Posterior vena cava (tissue), 2 donors: Measurements from ENCODE around the gene IRAK3. TPM values are rescaled to one million over a fixed set of nuclear protein-coding genes. Genes with fewer than 3 reads are reported as not detected.
A peak's percentile ranks its signal among the peaks of the same experiment; 100 is the strongest.
"Not testable (repeated sequence)": the region's sequence is repeated elsewhere in the genome, so short reads cannot be mapped to it uniquely, and the experiment has no call there.

Experiments
- DNase-seq: peaks from one replicate; pipeline ENCODE4 v3.0.0-alpha.2; 2020; ENCODE audit warnings: low spot score
- intact Hi-C, 2 donors: fragments of 100-400 bp; cut with DNase I; formaldehyde crosslinking; loops; one replicate each; pipeline versions ENCODE4 v1.14.1 to v1.14.2; 2022 to 2023
- total RNA-seq, 2 donors: library from RNA; stranded (reverse); fragmentation: NEBNext Ultra II Directional; extraction: Animal tissue kit (Norgen Biotek cat#: 25700); gene quantifications; one replicate each; pipeline ENCODE4 v1.2.1, GENCODE V29; 2021
- donor health status: DM: yes; HTN: yes; CAD: no.
- donor health status: DM: yes; HTN: yes; CAD: no.

Gene IRAK3
- total RNA-seq, 2 donors from 2014 or later: 24.3 to 32.9 TPM

DNA sequence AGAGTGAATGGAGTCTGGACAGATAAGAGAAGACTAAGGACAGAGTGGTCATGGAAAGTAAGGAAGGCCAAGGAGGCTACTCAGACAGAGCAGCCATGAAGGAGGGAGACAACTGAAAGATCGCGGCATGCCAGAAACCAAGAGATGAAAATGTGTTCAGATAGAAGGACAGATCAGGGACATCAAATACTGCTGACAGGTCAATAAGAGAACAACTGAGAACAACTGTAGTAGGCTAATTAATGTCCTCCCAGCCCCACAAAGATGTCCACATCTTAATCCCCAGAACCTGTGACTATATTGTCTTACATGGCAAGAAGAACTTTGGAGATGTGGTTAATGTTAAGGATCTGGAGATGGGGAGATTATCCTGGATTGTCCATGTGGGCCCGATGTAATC, 98.3 kb downstream of the IRAK3 start:
- no peak for DNase-seq
- intact Hi-C loops: no loop called here

DNA sequence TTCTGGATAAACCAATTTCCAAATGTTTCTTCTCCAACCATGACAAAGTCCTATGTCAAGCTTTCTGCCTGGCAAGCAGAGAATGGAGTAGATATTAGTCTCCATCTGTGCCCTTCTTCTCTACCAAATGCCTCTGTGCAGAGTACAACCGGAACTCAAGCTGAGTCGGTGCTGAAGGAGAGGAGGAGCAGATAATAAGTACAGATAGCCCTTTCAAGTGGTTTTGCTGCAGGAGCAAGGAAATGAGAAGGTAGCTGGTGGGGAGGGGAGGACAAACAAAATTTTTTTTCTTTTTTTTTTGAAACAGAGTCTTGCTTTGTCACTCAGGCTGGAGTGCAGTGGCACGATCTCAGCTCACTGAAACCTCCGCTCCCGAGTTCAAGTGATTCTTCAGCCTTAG, 99.1 kb downstream of the IRAK3 start:
- no peak for DNase-seq
- intact Hi-C loops: no loop called here

DNA sequence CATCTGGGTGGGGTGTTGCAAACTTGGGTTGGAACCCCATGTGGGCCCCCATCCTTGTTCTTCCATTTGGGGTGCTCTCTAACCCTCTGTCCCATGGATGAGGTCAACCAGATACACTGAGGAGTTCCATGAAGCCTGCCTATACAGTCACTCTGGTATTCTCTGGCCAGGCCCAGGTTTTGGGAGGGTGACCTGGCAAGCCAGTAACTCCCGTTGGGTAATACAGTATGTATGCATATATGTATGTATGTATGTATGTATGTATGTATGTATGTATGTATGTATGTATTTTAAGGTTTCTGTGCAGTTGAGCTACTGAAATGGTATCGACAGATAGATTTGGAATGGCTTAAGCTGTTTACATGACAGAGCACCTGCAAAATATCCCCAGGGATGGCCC, 100.5 kb downstream of the IRAK3 start:
- intact Hi-C loops: no loop called here
- no peak for DNase-seq

DNA sequence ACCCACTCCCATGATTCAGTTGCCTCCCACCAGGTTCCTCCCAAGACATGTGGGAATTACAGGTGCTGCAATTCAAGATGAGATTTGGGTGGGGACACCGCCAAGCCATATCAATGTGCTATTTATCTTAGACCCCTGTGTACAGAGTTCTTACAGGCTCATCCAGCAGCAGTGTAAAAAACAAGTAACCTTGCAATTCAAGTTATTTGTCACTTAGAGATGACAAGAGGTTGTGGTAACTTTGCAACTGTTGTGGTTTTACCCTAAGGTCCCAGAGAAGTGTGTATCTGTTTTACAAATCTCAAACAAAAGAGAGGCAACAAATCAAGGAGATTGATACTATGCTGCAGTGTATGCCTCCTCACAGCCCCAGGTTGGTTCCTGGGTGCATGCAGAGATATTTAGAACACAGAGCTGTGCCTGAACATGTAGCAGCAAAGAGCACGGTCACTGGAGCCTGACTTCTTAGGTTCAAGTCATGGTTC, 101.7 kb downstream of the IRAK3 start:
- intact Hi-C loops: no loop called here
- no peak for DNase-seq

DNA sequence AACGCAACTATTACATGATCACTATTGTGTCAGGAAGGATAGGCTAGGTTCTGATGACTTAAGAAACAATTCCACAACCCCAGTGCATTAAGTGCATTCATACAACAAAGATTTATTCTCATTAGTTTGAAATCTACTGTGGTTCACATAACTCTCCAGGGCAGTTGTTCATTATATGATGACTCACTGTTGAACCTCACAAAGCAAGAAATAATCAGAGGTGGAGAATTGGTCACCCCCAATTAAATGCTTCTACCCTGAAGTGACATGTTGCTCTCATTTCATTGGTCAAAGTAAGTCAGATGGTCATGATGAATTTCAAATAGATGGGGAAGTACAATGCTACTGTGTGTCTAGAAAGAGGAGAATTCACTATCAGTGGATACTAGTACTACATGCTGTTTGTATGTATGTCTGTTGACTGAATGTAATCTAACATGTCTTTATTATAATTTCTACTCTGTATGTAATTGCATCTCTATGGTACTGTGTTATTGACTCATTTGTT, 107.2 kb downstream of the IRAK3 start:
- no peak for DNase-seq
- intact Hi-C loops: no loop called here

DNA sequence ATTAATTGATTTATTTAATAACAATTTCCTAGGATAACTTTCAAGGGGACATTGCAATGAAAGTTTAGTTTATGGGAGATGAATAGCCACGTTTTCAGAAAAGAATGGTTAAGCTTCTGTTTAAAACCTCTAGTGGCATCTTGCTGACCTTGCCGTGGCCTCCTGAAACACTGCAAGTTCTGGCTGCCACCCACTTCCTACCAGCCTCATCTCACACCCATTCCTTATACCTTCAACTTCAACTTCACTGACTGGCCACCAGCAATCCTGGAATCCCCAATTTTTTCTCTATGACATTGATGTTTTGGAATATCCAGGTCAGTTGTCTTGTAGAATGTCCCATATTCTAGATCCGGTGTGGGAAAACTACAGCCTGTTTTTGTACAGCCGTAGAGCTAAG, 108.1 kb downstream of the IRAK3 start:
- no peak for DNase-seq
- intact Hi-C loops: no loop called here

DNA sequence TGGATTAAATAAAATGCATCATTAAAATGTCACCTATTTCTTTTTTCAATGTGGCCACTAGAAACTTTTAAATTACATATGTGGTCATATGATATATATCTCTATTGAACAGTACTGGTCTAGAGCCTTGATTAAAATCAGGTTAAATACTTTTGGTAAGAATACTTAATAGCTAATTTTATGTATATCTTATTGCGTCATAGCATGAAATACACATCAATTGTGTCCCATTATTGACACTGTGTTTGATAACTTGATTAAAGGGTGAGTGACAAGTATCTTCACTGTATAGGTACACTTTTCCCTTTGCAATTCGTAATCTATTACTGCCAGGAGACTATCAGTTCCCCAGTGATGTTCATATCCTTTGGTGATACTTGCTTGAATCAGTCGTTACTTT, 108.9 kb downstream of the IRAK3 start:
- DNase-seq: no peak
- intact Hi-C loops: no loop called here

DNA sequence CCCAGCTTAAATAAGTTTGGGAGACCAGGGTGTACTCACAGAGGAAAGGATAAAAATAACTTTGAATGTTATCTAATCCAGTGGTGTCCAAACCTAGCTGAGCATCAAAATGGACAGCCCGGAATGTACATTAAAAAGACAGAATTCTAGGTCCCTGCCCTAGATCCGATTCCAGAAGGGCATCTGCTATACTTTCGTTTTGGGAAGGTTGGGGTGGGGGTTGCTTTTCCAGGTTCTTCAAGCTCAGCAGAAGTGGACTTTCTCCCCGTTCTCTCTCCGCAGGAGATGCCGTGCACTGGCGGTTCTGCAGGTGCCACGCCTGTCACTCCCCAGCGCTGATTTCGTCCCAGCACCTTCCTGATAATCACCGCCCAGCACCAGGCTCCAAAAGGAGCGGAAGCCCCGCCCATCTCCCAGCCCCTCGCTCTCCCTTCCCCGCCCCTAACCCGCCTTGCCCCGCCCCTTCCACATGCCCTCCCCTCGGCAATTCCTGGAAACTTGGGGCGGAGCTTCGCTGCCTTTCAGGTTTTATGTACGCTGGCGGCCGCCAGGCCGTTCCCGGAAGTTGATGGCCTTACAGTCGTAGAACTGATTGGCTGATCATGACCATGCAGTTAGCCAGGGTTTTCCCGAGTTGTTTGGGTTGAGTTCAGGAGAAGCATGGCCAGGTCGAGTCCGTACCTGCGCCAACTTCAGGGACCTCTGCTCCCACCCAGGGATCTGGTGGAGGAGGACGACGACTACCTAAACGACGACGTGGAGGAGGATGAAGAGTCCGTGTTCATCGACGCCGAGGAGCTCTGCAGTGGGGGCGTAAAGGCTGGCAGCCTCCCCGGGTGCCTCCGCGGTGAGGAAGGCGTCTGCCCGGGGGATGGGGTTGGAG, 113.2 kb downstream of the IRAK3 start, which contains the start of gene HELB:
Gene HELB (plus strand): TSS at position 550 of the 883 bp plus-strand sequence. CDS start 111 bp downstream, at position 661.
- intact Hi-C loops: no loop called here
- peak; percentile 99 for DNase-seq

DNA sequence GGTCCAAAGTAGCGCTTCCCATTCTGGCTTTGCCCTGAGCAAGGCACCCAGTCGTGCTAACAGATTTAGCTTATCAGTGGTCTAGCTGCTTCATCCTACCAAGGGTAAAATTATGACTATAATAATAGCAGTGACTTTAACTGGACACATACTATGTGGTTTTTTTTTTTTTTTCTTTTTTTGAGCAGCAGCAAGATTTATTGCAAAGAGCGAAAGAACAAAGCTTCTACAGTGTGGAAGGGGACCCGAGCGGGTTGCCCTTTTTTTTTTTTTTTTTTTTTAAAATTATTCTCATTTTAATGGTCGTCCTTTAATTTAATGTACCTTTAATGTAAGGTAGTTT, 113.8 kb downstream of the IRAK3 start:
- intact Hi-C loops: no loop called here
- no peak for DNase-seq

DNA sequence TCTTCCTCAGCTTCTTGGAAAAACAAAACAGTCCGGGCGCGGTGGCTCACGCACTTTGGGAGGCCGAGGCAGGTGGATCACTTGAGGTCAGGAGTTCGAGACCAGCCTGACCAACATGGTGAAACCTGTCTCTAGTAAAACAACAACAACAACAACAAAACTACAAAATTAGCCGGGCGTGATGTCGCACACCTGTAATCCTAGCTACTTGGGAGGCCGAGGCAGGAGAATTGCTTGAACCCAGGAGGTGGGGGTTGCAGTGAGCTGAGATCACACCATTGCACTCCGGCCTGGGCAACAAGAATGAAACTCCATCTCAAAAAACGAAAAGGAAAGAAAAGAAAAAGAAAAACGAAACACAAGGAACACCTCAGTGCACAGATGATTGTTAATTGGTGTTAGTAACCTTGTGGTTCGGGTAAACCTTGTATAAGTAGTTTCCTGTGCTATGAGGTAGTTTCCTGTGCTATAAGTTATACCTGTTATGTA, 114.3 kb downstream of the IRAK3 start:
- DNase-seq, intact Hi-C loops: not testable (repeated sequence)

Other genes with a start within 250 kb of the IRAK3 start
- 10 to 100 TPM; 20.8 to 24.7 TPM for gene LLPH, start 58.5 kb upstream of the IRAK3 start, total RNA-seq
- 100 to 1,000 TPM; 127 to 131 TPM for gene TMBIM4, start 19.2 kb upstream of the IRAK3 start, total RNA-seq
- gene HELB, start 113.3 kb downstream of the IRAK3 start, total RNA-seq: 1 to 10 TPM; 2.4 to 2.6 TPM